K562 (cell line): ENCODE results near the gene TPD52L2. TPM values are rescaled to one million over a fixed set of nuclear protein-coding genes. Genes with fewer than 3 reads are reported as not detected.

Source experiments
- CBFA2T3 ChIP-seq: fragments of 450-650 bp; IDR thresholded peaks from 2 replicates; pipeline ENCODE4 v1.6.1; 2017
- CCNT2 ChIP-seq: IDR thresholded peaks from 2 replicates; pipeline ENCODE4 v1.6.1; 2011; ENCODE audit warnings: borderline replicate concordance, low read depth, mild to moderate bottlenecking, moderate library complexity, mixed read lengths, low read length; ENCODE audit not compliant: insufficient read length; ENCODE audit errors: extremely low read depth
- CHCHD3 ChIP-seq: fragments of 250-450 bp; sonication (Bioruptor Pico); IDR thresholded peaks from 2 replicates; pipeline ENCODE4 v2.1.2; 2022; ENCODE audit warnings: mild to moderate bottlenecking
- CHD1 ChIP-seq: fragments of 200-600 bp; sonication (generic); IDR thresholded peaks from one replicate; pipeline ENCODE4 v1.6.1; 2012; ENCODE audit warnings: mild to moderate bottlenecking, moderate library complexity, low read length, inconsistent platforms
- ETV5 ChIP-seq: sonication (generic); formaldehyde crosslinking; IDR thresholded peaks from 2 replicates; pipeline ENCODE4 v1.4.0; 2020; ENCODE audit warnings: low read depth, mild to moderate bottlenecking, missing genetic modification reagents
- KDM1A ChIP-seq, 2 experiments: fragments of 450-650 bp; IDR thresholded peaks; 2 replicates each; pipeline ENCODE4 v1.6.1; 2016; ENCODE audit warnings: mild to moderate bottlenecking in 2 of 2
- POLR2AphosphoS5 ChIP-seq: IDR thresholded peaks from 2 replicates; pipeline ENCODE4 v1.6.1; 2011; ENCODE audit warnings: mild to moderate bottlenecking, low read depth, low read length, moderate library complexity; ENCODE audit not compliant: control insufficient read depth, insufficient read depth
- RBM17 ChIP-seq: fragments of 200-400 bp; formaldehyde crosslinking; IDR thresholded peaks from 2 replicates; pipeline ENCODE4 v1.6.1; 2017; ENCODE audit warnings: low read depth, mild to moderate bottlenecking, low read length, borderline replicate concordance
- ZFP36 ChIP-seq: fragments of 150-350 bp; IDR thresholded peaks from 2 replicates; pipeline ENCODE4 v1.6.1; 2018; ENCODE audit warnings: low read length, low read depth; ENCODE audit not compliant: partially characterized antibody
- ZNF324 ChIP-seq: fragments of 250-450 bp; sonication (Bioruptor Pico); IDR thresholded peaks from 2 replicates; pipeline ENCODE4 v1.4.0; 2020; ENCODE audit warnings: mild to moderate bottlenecking
- ZNF589 ChIP-seq: fragments of 200-800 bp; sonication (Bioruptor generic); IDR thresholded peaks from 2 replicates; pipeline ENCODE4 v1.6.1; 2016; ENCODE audit warnings: low read depth, missing genetic modification characterization, missing compliant biosample characterization
- ZNF785 ChIP-seq: fragments of 250-450 bp; sonication (Bioruptor Pico); IDR thresholded peaks from 2 replicates; pipeline ENCODE4 v1.4.0; 2020; ENCODE audit warnings: mild to moderate bottlenecking
- polyA plus RNA-seq, 8 experiments: library from polyadenylated mRNA; depleted of rRNA in 4 of 8; stranded (reverse) in 5 of 8; unstranded in 3 of 8; fragments of >200 nt; fragmentation: Nextera tagmentation in 2 of 8; fragmentation: Illumina TruSeq in 1 of 8; extraction: Ambion mirVana in 2 of 8; extraction: Trizol in 1 of 8; gene quantifications; 2 replicates each; pipeline versions ENCODE4 v1.2.1 to v1.2.3, GENCODE V29; 2011 to 2014; ENCODE audit warnings: inconsistent platforms in 1 of 8, missing spikeins in 1 of 8
- total RNA-seq, 7 experiments: library from RNA; depleted of rRNA in 6 of 7; stranded (reverse); fragments of >200 nt in 6 of 7; fragmentation: Illumina TruSeq in 2 of 7; extraction: Trizol in 2 of 7; gene quantifications; 2 replicates each; pipeline versions ENCODE4 v1.2.1 to v1.2.3, GENCODE V29; 2011 to 2021; ENCODE audit warnings: low replicate concordance in 1 of 7
- TF ChIP-seq, protein P1 (sequence below): fragments of 200-800 bp; sonication (Bioruptor generic); IDR thresholded peaks from 2 replicates; pipeline ENCODE4 v1.6.1; 2017; ENCODE audit warnings: missing genetic modification characterization, missing compliant biosample characterization
- TF ChIP-seq, protein P2 (sequence below): fragments of 450-650 bp; formaldehyde crosslinking; IDR thresholded peaks from 2 replicates; pipeline ENCODE4 v1.4.0; 2022; ENCODE audit warnings: missing genetic modification characterization
- TF ChIP-seq, protein P3 (sequence below): fragments of 450-650 bp; IDR thresholded peaks from 2 replicates; pipeline ENCODE4 v1.6.1; 2017; ENCODE audit warnings: antibody characterized with exemption, mild to moderate bottlenecking
- TF ChIP-seq, protein P4 (sequence below): sonication (generic); formaldehyde crosslinking; IDR thresholded peaks from 2 replicates; pipeline ENCODE4 v1.8.1; 2023; ENCODE audit warnings: mild to moderate bottlenecking, missing genetic modification reagents

TPD52L2 gene
- total and polyA plus RNA-seq, 9 of the 15 experiments (the other 6 are each of a cell fraction or from before 2014, with no cell fraction given), result 1.9 to 117 (median 74.6) TPM

DNA sequence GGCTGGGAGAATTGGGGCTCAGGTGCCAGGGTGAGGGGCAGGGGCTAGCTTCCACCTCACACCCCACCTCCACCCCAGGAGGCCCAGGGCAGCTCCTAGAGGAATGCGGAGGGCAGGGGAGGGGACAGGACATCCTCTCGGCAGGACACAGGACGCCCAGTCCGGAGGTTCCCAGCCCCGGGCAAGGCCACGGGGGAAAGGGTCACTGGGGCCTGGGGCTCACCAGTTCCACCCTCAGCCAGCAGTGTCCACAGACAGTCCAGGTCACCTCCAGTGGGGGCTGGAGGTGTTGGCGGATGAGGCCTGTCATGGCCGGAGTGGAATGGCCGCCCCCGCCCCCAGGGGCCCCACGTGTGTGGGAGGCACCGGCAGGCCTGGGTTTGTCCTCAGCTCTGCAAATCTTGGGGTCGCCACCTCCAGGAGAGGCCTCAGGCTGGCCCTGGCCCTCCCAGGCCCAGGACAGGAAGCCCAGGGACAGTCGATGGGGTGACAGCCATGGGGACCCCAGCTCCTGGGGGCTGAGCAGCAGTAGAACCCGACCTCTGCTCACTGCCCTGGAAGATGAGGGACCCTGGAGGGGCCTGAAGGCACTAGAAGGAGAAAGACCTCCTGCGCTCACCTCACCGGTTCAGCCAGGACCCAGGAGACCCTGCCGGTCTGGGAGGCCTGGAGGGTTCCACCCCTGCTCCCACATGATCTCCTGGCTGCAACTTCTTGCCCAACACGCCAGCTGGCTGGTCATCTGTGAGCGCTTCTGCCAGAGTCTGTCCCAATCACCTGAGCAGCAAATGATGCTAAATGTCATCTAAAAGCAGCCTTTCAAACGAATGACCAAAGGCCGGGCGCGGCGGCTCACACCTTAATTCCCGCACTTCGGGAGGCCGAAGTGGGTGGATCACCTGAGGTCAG is 16.8 kb upstream of the TPD52L2 start (continued):
- TF ChIP-seq ETV5 (CRISPR knock-in tag) (0 out of 2 replicates have a peak, but pooled peaks have one; percentile 33), ZNF589 (no peak), CCNT2 (no peak), ZNF785 (CRISPR knock-in tag) (no peak), ZNF324 (CRISPR knock-in tag) (no peak), RBM17 (no peak), POLR2AphosphoS5 (no peak), ZFP36 (no peak), CHCHD3 (no peak), CHD1 (no peak), KDM1A (IDR thresholded peaks at IDR 0.05) (0 out of 4 replicates have a peak, but pooled peaks of 1 of the 2 experiments have one; percentile 5), CBFA2T3 (0 out of 2 replicates have a peak, but pooled peaks have one; percentile 12)
- TF ChIP-seq, protein P1, sequence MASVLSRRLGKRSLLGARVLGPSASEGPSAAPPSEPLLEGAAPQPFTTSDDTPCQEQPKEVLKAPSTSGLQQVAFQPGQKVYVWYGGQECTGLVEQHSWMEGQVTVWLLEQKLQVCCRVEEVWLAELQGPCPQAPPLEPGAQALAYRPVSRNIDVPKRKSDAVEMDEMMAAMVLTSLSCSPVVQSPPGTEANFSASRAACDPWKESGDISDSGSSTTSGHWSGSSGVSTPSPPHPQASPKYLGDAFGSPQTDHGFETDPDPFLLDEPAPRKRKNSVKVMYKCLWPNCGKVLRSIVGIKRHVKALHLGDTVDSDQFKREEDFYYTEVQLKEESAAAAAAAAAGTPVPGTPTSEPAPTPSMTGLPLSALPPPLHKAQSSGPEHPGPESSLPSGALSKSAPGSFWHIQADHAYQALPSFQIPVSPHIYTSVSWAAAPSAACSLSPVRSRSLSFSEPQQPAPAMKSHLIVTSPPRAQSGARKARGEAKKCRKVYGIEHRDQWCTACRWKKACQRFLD (CRISPR knock-in tag), result peak; percentile 60; the same call in 1 of the 2 replicates
- TF ChIP-seq, protein P2, sequence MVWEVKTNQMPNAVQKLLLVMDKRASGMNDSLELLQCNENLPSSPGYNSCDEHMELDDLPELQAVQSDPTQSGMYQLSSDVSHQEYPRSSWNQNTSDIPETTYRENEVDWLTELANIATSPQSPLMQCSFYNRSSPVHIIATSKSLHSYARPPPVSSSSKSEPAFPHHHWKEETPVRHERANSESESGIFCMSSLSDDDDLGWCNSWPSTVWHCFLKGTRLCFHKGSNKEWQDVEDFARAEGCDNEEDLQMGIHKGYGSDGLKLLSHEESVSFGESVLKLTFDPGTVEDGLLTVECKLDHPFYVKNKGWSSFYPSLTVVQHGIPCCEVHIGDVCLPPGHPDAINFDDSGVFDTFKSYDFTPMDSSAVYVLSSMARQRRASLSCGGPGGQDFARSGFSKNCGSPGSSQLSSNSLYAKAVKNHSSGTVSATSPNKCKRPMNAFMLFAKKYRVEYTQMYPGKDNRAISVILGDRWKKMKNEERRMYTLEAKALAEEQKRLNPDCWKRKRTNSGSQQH (CRISPR knock-in tag), result no peak
- TF ChIP-seq, protein P3, sequence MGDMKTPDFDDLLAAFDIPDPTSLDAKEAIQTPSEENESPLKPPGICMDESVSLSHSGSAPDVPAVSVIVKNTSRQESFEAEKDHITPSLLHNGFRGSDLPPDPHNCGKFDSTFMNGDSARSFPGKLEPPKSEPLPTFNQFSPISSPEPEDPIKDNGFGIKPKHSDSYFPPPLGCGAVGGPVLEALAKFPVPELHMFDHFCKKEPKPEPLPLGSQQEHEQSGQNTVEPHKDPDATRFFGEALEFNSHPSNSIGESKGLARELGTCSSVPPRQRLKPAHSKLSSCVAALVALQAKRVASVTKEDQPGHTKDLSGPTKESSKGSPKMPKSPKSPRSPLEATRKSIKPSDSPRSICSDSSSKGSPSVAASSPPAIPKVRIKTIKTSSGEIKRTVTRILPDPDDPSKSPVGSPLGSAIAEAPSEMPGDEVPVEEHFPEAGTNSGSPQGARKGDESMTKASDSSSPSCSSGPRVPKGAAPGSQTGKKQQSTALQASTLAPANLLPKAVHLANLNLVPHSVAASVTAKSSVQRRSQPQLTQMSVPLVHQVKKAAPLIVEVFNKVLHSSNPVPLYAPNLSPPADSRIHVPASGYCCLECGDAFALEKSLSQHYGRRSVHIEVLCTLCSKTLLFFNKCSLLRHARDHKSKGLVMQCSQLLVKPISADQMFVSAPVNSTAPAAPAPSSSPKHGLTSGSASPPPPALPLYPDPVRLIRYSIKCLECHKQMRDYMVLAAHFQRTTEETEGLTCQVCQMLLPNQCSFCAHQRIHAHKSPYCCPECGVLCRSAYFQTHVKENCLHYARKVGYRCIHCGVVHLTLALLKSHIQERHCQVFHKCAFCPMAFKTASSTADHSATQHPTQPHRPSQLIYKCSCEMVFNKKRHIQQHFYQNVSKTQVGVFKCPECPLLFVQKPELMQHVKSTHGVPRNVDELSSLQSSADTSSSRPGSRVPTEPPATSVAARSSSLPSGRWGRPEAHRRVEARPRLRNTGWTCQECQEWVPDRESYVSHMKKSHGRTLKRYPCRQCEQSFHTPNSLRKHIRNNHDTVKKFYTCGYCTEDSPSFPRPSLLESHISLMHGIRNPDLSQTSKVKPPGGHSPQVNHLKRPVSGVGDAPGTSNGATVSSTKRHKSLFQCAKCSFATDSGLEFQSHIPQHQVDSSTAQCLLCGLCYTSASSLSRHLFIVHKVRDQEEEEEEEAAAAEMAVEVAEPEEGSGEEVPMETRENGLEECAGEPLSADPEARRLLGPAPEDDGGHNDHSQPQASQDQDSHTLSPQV, result peak; percentile 78; the same call in 1 of the 2 replicates
- TF ChIP-seq, protein P4, sequence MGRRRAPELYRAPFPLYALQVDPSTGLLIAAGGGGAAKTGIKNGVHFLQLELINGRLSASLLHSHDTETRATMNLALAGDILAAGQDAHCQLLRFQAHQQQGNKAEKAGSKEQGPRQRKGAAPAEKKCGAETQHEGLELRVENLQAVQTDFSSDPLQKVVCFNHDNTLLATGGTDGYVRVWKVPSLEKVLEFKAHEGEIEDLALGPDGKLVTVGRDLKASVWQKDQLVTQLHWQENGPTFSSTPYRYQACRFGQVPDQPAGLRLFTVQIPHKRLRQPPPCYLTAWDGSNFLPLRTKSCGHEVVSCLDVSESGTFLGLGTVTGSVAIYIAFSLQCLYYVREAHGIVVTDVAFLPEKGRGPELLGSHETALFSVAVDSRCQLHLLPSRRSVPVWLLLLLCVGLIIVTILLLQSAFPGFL (CRISPR knock-in tag), result no peak
